ENCODE results near the gene IL12RB2. TPM values are rescaled to one million over a fixed set of nuclear protein-coding genes. Genes with fewer than 3 reads are reported as not detected.
A peak's percentile ranks its signal among the peaks of the same experiment; 100 is the strongest.

IL12RB2 gene
- total RNA-seq, 6 experiments from 2014 or later: 0.12 to 1.3 (median 0.31) TPM

DNA sequence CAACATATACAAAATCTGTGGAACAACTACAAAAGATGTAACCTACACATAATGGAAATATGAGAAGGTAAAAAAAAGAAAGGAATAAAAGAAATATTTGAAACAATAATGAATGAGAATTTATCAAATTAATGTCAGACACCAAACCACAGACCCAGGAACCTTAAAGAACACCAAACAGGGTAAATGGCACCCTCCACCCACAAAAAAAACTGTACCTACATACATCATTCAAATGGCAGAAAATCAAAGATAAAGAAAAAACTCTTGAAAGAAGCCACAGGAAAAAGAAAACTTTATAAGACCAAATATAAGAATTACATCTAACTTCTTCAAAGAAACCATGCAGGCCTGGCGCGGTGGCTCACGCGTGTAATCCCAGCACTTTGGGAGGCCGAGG, 54.0 kb downstream of the IL12RB2 start:
- intact Hi-C loops (cut with DNase I): no loop called here
- Histone ChIP-seq H3K4me3 (no peak overlapping the region), H3K27ac (no peak overlapping the region), H3K4me1 (no peaks in the 10 kb centered on the region), H3K27me3 (no peaks in the 10 kb centered on the region), H3K9me3 (no peaks in the 10 kb centered on the region), H3K36me3 (no peaks in the 10 kb centered on the region)
- no peak for DNase-seq
- ATAC-seq: no peak
- TF ChIP-seq POLR2A (IDR thresholded peaks at IDR 0.05): no peak
- TF ChIP-seq, protein P1, sequence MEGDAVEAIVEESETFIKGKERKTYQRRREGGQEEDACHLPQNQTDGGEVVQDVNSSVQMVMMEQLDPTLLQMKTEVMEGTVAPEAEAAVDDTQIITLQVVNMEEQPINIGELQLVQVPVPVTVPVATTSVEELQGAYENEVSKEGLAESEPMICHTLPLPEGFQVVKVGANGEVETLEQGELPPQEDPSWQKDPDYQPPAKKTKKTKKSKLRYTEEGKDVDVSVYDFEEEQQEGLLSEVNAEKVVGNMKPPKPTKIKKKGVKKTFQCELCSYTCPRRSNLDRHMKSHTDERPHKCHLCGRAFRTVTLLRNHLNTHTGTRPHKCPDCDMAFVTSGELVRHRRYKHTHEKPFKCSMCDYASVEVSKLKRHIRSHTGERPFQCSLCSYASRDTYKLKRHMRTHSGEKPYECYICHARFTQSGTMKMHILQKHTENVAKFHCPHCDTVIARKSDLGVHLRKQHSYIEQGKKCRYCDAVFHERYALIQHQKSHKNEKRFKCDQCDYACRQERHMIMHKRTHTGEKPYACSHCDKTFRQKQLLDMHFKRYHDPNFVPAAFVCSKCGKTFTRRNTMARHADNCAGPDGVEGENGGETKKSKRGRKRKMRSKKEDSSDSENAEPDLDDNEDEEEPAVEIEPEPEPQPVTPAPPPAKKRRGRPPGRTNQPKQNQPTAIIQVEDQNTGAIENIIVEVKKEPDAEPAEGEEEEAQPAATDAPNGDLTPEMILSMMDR (IDR thresholded peaks at IDR 0.05): no peak
- WGBS (ENCODE audit: insufficient coverage, low coverage, low lambda C conversion rate, missing lambda C conversion rate): 100% methylated on average over 2 of the region's 5 CpGs

DNA sequence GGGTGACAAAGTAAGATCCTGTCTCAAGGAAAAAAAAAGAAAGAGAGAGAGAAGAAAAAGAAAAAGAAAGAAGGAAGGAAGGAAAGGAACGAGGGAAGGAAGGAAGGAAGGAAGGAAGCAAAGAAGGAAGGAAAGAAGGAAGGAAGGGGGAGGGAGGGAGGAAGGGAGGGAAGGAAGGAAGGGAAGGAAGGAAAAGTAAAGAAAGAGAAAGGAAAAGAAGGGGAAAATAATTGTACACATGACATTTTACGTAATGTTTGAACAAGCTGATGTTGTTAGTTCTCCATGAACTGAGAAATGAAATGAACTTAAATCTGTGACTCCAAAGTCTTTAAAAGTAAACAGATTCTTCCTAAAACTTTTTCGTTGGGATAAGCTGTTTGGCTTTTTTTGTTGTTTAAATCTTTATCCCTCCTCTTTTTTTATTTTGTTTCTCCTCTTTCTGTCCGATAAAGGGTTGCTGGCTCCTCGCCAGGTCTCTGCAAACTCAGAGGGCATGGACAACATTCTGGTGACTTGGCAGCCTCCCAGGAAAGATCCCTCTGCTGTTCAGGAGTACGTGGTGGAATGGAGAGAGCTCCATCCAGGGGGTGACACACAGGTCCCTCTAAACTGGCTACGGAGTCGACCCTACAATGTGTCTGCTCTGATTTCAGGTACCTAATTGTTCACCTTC, 59.8 kb downstream of the IL12RB2 start:
- intact Hi-C loops (cut with DNase I): no loop called here
- no peaks in the 10 kb centered on the region for H3K9me3 ChIP-seq
- DNase-seq (peak; percentile 78 to 89 (median 83)), ATAC-seq (peak; percentile 78 to 92 (median 86))
- WGBS (ENCODE audit: insufficient coverage, low coverage, low lambda C conversion rate, missing lambda C conversion rate): 24% methylated on average over 8 of the region's 8 CpGs
- H3K36me3 ChIP-seq: no peaks in the 10 kb centered on the region
- H3K4me3 ChIP-seq: peak overlapping the region in 2 of 3 donors; percentile 29 to 32
- H3K4me1 ChIP-seq: peaks cover 0 to 23% (median 0%) of the 10 kb centered on the region in 4 donors
- no peaks in the 10 kb centered on the region for H3K27me3 ChIP-seq
- TF ChIP-seq, protein P1 (IDR thresholded peaks at IDR 0.05): peak in 3 of 4 donors; percentile 6 to 18 (median 13)
- TF ChIP-seq POLR2A (IDR thresholded peaks at IDR 0.05): no peak
- peak overlapping the region; percentile 26 to 84 (median 58) for H3K27ac ChIP-seq

DNA sequence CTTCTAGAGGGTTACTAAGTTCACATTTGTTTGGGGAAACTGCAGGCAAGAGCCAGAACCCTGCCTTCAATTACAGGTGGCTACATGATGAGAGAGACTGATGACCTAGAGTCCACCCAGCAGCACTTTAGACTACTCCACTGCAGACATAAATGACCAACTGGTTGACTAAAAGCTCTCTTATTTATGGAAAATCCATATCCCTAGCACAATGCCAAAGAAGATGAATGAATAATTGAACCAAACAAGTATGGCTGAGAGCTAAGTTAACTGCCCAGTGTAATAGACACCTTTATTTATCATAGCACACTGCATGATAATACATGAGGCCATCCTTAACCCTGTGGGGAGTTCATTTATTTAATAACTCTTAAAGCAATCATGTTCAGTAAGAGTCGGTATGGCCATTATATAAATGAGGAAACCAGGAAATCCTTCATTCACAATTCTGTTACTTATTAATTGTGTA, 60.4 kb downstream of the IL12RB2 start:
- no peaks in the 10 kb centered on the region for H3K9me3 ChIP-seq
- H3K4me1 ChIP-seq: peaks cover 0 to 23% (median 0%) of the 10 kb centered on the region in 4 donors
- DNase-seq (no peak), ATAC-seq (peak; percentile 71 to 83 (median 72))
- WGBS (ENCODE audit: insufficient coverage, low coverage, low lambda C conversion rate, missing lambda C conversion rate): 27% methylated on average over 1 of the region's 1 CpG
- TF ChIP-seq POLR2A (IDR thresholded peaks at IDR 0.05): no peak
- TF ChIP-seq, protein P1 (IDR thresholded peaks at IDR 0.05): no peak
- H3K4me3 ChIP-seq: peak overlapping the region in 2 of 3 donors; percentile 29 to 32
- no peaks in the 10 kb centered on the region for H3K27me3 ChIP-seq
- peak overlapping the region; percentile 26 to 84 (median 58) for H3K27ac ChIP-seq
- intact Hi-C loops (cut with DNase I): no loop called here
- H3K36me3 ChIP-seq: no peaks in the 10 kb centered on the region

DNA sequence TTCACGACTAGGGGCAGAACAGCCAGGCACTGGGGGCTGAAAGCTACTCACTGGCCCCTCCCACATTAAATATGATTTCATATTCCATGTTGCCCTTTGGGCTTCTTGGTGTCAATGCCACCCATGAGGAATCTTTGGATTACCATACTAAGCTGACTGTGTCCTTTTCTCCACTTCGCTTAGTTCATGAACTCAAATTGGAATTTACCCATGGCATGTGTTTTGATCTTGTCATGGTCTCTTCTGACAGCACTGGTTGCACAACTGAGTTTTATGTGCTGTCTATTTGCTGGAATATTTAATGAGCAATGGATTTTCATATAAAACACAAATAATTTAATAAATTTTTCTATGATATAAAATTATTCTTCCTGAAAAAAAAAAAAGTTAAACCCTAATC, 63.4 kb downstream of the IL12RB2 start:
- no peaks in the 10 kb centered on the region for H3K27me3 ChIP-seq
- WGBS (ENCODE audit: insufficient coverage, low coverage, low lambda C conversion rate, missing lambda C conversion rate): 36% methylated on average over 2 of the region's 2 CpGs
- H3K4me1 ChIP-seq: peaks cover 0 to 23% (median 0%) of the 10 kb centered on the region in 4 donors
- no peak for DNase-seq
- peak overlapping the region in 1 of 3 donors; percentile 80 for H3K27ac ChIP-seq
- H3K9me3 ChIP-seq: no peaks in the 10 kb centered on the region
- peak in 3 of 4 donors; percentile 53 to 73 (median 60) for ATAC-seq
- intact Hi-C loops (cut with DNase I): no loop called here
- TF ChIP-seq, protein P1 (IDR thresholded peaks at IDR 0.05): no peak
- no peak for TF ChIP-seq POLR2A (IDR thresholded peaks at IDR 0.05)
- H3K4me3 ChIP-seq: no peak overlapping the region
- no peaks in the 10 kb centered on the region for H3K36me3 ChIP-seq
